ENCODE results near the gene CEND1.
A peak's percentile ranks its signal among the peaks of the same experiment; 100 is the strongest.

The CEND1 gene

DNA sequence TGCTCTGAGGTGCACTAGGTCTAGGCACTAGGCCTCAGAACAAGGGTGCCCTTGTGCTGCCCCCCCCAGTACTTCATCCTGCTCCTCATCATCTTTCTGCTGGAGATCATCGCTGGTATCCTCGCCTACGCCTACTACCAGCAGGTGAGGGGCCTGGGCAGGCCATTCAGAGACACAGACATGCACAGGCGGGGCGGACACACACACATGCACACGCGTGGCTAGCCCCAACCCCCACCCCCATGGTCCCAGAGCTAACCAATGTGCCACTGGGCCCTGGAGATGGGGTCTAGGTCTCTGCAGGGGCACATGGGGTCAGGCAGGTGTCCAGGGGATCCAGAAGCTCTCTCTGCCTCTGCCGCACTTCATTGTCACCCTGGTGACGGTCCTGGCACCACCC is 46.8 kb upstream of the CEND1 start:
- Mint-ChIP-seq H3K27ac (no peak overlapping the region), H3K4me3 (no peak overlapping the region), H3K36me3 (ENCODE audit: low read depth) (peaks cover 8% of the 10 kb centered on the region), H3K9me3 (no peaks in the 10 kb centered on the region), H3K4me1 (peaks cover 34% of the 10 kb centered on the region), H3K27me3 (ENCODE audit: low read depth, poor library complexity) (peaks cover 10% of the 10 kb centered on the region)
- no peak for DNase-seq
- TF ChIP-seq CTCF (IDR thresholded peaks at IDR 0.05), result no peak

DNA sequence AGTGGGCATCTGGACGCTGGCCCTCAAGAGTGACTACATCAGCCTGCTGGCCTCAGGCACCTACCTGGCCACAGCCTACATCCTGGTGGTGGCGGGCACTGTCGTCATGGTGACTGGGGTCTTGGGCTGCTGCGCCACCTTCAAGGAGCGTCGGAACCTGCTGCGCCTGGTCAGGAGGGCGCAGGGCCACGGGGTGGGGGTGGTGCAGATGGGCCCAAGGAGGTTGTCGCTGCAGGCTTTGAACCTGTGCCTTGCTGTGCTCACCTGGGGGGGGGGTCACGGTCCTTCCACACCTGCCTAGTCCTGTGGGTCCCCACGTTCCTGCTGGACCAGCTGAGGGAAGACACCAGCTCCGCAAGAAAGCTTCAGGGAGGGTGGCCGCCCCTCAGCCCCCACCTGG is 46.4 kb upstream of the CEND1 start:
- Mint-ChIP-seq H3K27me3 (ENCODE audit: low read depth, poor library complexity) (peaks cover 15% of the 10 kb centered on the region), H3K4me3 (no peak overlapping the region), H3K36me3 (ENCODE audit: low read depth) (peaks cover 8% of the 10 kb centered on the region), H3K9me3 (no peaks in the 10 kb centered on the region), H3K27ac (no peak overlapping the region), H3K4me1 (peaks cover 35% of the 10 kb centered on the region)
- no peak for DNase-seq
- no peak for TF ChIP-seq CTCF (IDR thresholded peaks at IDR 0.05)

- peaks cover 28% of the 10 kb centered on the region for H3K27me3 Mint-ChIP-seq (ENCODE audit: low read depth, poor library complexity)
- H3K36me3 Mint-ChIP-seq (ENCODE audit: low read depth), result no peaks in the 10 kb centered on the region
- DNase-seq, result no peak
- no peak overlapping the region for H3K27ac Mint-ChIP-seq
- H3K4me3 Mint-ChIP-seq, result peak overlapping the region; percentile 79
- no peaks in the 10 kb centered on the region for H3K9me3 Mint-ChIP-seq
- peaks cover 27% of the 10 kb centered on the region for H3K4me1 Mint-ChIP-seq
- no peak for TF ChIP-seq CTCF (IDR thresholded peaks at IDR 0.05)
These were observed 44.8 kb upstream of the CEND1 start for GRCh38 chr11:834371-835316.

- Mint-ChIP-seq H3K4me3 (peak overlapping the region; percentile 79), H3K27ac (no peak overlapping the region), H3K27me3 (ENCODE audit: low read depth, poor library complexity) (peaks cover 36% of the 10 kb centered on the region), H3K4me1 (peaks cover 33% of the 10 kb centered on the region), H3K36me3 (ENCODE audit: low read depth) (no peaks in the 10 kb centered on the region), H3K9me3 (no peaks in the 10 kb centered on the region)
- no peak for TF ChIP-seq CTCF (IDR thresholded peaks at IDR 0.05)
- no peak for DNase-seq
These were observed 44.0 kb upstream of the CEND1 start for GRCh38 chr11:833849-834311.

GRCh38 chr11:833114-833791 is 43.4 kb upstream of the CEND1 start:
- peaks cover 40% of the 10 kb centered on the region for H3K4me1 Mint-ChIP-seq
- H3K4me3 Mint-ChIP-seq, result peak overlapping the region; percentile 79
- no peaks in the 10 kb centered on the region for H3K36me3 Mint-ChIP-seq (ENCODE audit: low read depth)
- peaks cover 42% of the 10 kb centered on the region for H3K27me3 Mint-ChIP-seq (ENCODE audit: low read depth, poor library complexity)
- no peaks in the 10 kb centered on the region for H3K9me3 Mint-ChIP-seq
- H3K27ac Mint-ChIP-seq, result no peak overlapping the region
- TF ChIP-seq CTCF (IDR thresholded peaks at IDR 0.05), result no peak
- peak; percentile 69 for DNase-seq

All from nephron progenitor cell (in vitro differentiated cells).